K562 (cell line): ENCODE measurements around the gene VPS13D. TPM values are rescaled to one million over a fixed set of nuclear protein-coding genes. Genes with fewer than 3 reads are reported as not detected.

Experiments
- CC2D1A ChIP-seq: fragments of 450-650 bp; IDR thresholded peaks from 2 replicates; pipeline ENCODE4 v1.6.1; 2017; ENCODE audit warnings: mild to moderate bottlenecking
- EGR1 ChIP-seq: fragments of 450-650 bp; conservative IDR thresholded peaks from 2 replicates; pipeline ENCODE4 v1.6.1; 2017; ENCODE audit warnings: mild to moderate bottlenecking
- LEF1 ChIP-seq: fragments of 450-650 bp; IDR thresholded peaks from 2 replicates; pipeline ENCODE4 v1.6.1; 2016; ENCODE audit warnings: mild to moderate bottlenecking
- NCOR1 ChIP-seq: fragments of 450-650 bp; IDR thresholded peaks from 2 replicates; pipeline ENCODE4 v1.6.1; 2016; ENCODE audit warnings: mild to moderate bottlenecking, moderate library complexity
- RFX7 ChIP-seq: fragments of 250-450 bp; sonication (Bioruptor Pico); IDR thresholded peaks from 2 replicates; pipeline ENCODE4 v1.5.1; 2021; ENCODE audit warnings: mild to moderate bottlenecking
- TEAD1 ChIP-seq, 2 experiments: fragments of 450-650 bp in 1 of 2; sonication (generic) in 1 of 2; formaldehyde crosslinking; IDR thresholded peaks; 2 replicates each; pipeline versions ENCODE4 v1.4.0 to v1.8.0; 2020 to 2022; ENCODE audit warnings: mild to moderate bottlenecking in 2 of 2, missing genetic modification reagents in 1 of 2
- U2AF1 ChIP-seq: fragments of 200-400 bp; formaldehyde crosslinking; optimal IDR thresholded peaks from 2 replicates; pipeline ENCODE3; 2017; ENCODE audit warnings: mild to moderate bottlenecking, low read depth, low read length, moderate library complexity
- XRCC3 ChIP-seq: fragments of 450-650 bp; IDR thresholded peaks from 2 replicates; pipeline ENCODE4 v1.6.1; 2017; ENCODE audit warnings: mild to moderate bottlenecking, moderate library complexity
- ZBED1 ChIP-seq: IDR thresholded peaks from 2 replicates; pipeline ENCODE4 v1.6.1; 2014
- ZBTB1 ChIP-seq: sonication (generic); formaldehyde crosslinking; IDR thresholded peaks from 2 replicates; pipeline ENCODE4 v1.8.1; 2023; ENCODE audit warnings: missing genetic modification reagents, low read depth, mild to moderate bottlenecking, borderline replicate concordance
- ZFX ChIP-seq: sonication (generic); formaldehyde crosslinking; IDR thresholded peaks from 2 replicates; pipeline ENCODE4 v1.8.0; 2022; ENCODE audit warnings: mild to moderate bottlenecking, missing genetic modification reagents, moderate library complexity
- polyA plus RNA-seq, 8 experiments: library from polyadenylated mRNA; depleted of rRNA in 4 of 8; stranded (reverse) in 5 of 8; unstranded in 3 of 8; fragments of >200 nt; fragmentation: Nextera tagmentation in 2 of 8; fragmentation: Illumina TruSeq in 1 of 8; extraction: Ambion mirVana in 2 of 8; extraction: Trizol in 1 of 8; gene quantifications; 2 replicates each; pipeline versions ENCODE4 v1.2.1 to v1.2.3, GENCODE V29; 2011 to 2014; ENCODE audit warnings: inconsistent platforms in 1 of 8, missing spikeins in 1 of 8
- total RNA-seq, 7 experiments: library from RNA; depleted of rRNA in 6 of 7; stranded (reverse); fragments of >200 nt in 6 of 7; fragmentation: Illumina TruSeq in 2 of 7; extraction: Trizol in 2 of 7; gene quantifications; 2 replicates each; pipeline versions ENCODE4 v1.2.1 to v1.2.3, GENCODE V29; 2011 to 2021; ENCODE audit warnings: low replicate concordance in 1 of 7
- TF ChIP-seq, protein P1 (sequence below), 2 experiments: IDR thresholded peaks; 2 replicates each; pipeline ENCODE4 v1.6.1; 2012; ENCODE audit warnings: improper control_type of control experiment in 2 of 2, low read depth in 2 of 2, low read length in 2 of 2, borderline replicate concordance in 1 of 2
- TF ChIP-seq, protein P2 (sequence below): fragments of 250-450 bp; sonication (Bioruptor Pico); IDR thresholded peaks from 2 replicates; pipeline ENCODE4 v1.5.0; 2021; ENCODE audit warnings: mild to moderate bottlenecking, moderate library complexity
- TF ChIP-seq, protein P3 (sequence below): fragments of 450-650 bp; IDR thresholded peaks from 2 replicates; pipeline ENCODE4 v1.6.1; 2018; ENCODE audit warnings: mild to moderate bottlenecking, low read depth; ENCODE audit not compliant: partially characterized antibody
- TF ChIP-seq, protein P4 (sequence below): IDR thresholded peaks from 3 replicates; pipeline ENCODE4 v1.6.1; 2011; ENCODE audit warnings: borderline replicate concordance, mild to moderate bottlenecking, moderate library complexity; ENCODE audit not compliant: insufficient read length; ENCODE audit errors: extremely low read depth
- TF ChIP-seq, protein P5 (sequence below): conservative IDR thresholded peaks from 2 replicates; pipeline ENCODE4 v1.6.1; 2011; ENCODE audit warnings: low read depth, mild to moderate bottlenecking, low read length; ENCODE audit not compliant: control insufficient read depth

VPS13D gene
- total and polyA plus RNA-seq, 9 of the 15 experiments (the other 6 are each of a cell fraction or from before 2014, with no cell fraction given) = 6.1 to 51.5 (median 38.5) TPM

DNA sequence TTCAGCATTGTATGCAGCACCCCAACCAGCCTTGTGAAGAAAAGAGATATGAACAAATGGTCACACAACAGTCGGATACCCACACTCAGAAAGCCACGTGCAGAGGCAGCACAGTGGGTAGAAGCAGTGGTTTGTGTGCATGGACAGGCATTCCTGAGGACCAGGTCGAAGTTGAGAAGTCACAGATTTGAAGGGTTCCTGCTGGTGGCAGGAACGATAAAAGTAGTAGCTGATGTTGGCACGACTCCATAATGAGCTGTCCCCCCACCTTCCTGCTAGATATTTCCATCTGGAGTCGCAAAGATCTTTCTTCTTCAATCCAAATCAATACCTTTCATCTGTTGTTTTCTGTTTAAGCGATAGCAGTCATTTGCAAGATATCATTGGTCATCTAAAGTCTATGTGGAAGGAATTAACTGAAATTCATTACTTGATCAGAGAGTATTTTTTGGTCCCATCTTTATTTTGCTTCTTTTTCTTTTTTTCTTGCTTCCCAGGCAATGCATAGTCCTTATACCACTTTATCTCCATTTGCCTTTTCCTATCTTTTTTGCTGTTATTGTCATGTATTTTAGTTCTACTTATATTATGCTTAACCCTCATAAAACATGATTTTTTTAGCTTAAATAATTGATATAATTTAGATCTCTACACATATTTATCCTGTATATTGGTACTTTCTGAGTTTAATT lies 211.7 kb downstream of the VPS13D start (continued):
- TF ChIP-seq, protein P1, sequence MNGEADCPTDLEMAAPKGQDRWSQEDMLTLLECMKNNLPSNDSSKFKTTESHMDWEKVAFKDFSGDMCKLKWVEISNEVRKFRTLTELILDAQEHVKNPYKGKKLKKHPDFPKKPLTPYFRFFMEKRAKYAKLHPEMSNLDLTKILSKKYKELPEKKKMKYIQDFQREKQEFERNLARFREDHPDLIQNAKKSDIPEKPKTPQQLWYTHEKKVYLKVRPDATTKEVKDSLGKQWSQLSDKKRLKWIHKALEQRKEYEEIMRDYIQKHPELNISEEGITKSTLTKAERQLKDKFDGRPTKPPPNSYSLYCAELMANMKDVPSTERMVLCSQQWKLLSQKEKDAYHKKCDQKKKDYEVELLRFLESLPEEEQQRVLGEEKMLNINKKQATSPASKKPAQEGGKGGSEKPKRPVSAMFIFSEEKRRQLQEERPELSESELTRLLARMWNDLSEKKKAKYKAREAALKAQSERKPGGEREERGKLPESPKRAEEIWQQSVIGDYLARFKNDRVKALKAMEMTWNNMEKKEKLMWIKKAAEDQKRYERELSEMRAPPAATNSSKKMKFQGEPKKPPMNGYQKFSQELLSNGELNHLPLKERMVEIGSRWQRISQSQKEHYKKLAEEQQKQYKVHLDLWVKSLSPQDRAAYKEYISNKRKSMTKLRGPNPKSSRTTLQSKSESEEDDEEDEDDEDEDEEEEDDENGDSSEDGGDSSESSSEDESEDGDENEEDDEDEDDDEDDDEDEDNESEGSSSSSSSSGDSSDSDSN (IDR thresholded peaks at IDR 0.05; ENCODE audit: borderline replicate concordance in 1 of 2, low read depth in 2 of 2, low read length in 2 of 2) = no peak
- TF ChIP-seq RFX7 (CRISPR knock-in tag) (no peak), ZBTB1 (no peak), ZFX (CRISPR knock-in tag) (no peak), TEAD1 (CRISPR knock-in tag; IDR thresholded peaks at IDR 0.05) (0 out of 4 replicates have a peak, but pooled peaks of 1 of the 2 experiments have one; percentile 22), LEF1 (peak; percentile 24; the same call in 1 of the 2 replicates), NCOR1 (peak; percentile 76), U2AF1 (no peak), ZBED1 (no peak), CC2D1A (no peak), XRCC3 (no peak), EGR1 (no peak)
- TF ChIP-seq, protein P2, sequence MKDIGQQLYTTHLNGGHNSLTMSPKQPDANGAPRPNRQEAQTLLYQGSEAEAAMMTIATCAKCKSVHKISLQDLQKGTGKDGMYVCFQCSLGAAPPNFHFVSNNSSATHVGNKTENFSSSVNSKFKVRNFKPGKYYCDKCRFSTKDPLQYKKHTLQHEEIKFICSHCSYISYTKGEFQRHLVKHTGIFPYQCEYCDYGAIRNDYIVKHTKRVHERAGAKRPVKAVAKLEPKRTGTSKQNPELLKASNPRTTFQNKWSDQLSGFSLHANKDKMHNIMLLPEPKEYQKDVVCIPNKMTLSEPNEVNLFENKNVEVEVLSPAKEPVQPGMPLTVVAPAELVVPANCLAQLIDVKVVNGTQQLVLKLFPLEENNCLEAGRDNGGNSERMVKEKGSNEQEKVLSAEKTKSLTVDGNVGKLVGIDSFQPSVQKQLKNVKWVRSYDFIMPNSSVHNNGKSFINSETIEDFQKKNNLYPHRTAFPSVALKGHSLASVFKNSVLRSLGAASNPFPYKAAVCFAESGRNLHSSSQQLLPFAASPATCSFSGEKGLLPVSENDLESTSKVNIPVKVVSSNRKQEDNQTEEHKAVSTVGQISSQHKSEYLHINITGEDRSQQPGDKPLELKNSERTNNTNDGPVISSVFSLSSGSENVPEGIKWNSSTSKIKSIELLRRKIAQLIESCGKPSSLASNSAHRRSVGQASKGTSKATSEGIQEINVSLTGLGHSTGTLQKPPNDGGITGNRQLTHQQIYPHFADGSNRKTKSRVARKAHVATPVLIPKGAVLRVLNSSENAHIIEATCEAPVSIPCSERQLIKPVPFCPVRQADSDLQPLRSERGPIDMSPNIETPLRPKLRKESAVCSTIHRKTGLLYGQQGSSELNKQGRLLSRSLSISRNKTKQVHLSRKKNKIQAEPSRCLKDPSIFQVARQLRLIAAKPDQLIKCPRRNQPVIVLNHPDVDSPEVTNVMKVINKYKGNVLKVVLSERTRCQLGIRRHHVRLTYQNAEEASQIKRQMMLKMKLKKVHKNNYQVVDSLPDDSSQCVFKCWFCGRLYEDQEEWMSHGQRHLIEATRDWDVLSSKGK = no peak
- TF ChIP-seq, protein P3, sequence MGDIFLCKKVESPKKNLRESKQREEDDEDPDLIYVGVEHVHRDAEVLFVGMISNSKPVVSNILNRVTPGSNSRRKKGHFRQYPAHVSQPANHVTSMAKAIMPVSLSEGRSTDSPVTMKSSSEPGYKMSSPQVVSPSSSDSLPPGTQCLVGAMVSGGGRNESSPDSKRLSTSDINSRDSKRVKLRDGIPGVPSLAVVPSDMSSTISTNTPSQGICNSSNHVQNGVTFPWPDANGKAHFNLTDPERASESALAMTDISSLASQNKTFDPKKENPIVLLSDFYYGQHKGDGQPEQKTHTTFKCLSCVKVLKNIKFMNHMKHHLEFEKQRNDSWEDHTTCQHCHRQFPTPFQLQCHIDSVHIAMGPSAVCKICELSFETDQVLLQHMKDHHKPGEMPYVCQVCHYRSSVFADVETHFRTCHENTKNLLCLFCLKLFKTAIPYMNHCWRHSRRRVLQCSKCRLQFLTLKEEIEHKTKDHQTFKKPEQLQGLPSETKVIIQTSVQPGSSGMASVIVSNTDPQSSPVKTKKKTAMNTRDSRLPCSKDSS = no peak
- TF ChIP-seq, protein P4, sequence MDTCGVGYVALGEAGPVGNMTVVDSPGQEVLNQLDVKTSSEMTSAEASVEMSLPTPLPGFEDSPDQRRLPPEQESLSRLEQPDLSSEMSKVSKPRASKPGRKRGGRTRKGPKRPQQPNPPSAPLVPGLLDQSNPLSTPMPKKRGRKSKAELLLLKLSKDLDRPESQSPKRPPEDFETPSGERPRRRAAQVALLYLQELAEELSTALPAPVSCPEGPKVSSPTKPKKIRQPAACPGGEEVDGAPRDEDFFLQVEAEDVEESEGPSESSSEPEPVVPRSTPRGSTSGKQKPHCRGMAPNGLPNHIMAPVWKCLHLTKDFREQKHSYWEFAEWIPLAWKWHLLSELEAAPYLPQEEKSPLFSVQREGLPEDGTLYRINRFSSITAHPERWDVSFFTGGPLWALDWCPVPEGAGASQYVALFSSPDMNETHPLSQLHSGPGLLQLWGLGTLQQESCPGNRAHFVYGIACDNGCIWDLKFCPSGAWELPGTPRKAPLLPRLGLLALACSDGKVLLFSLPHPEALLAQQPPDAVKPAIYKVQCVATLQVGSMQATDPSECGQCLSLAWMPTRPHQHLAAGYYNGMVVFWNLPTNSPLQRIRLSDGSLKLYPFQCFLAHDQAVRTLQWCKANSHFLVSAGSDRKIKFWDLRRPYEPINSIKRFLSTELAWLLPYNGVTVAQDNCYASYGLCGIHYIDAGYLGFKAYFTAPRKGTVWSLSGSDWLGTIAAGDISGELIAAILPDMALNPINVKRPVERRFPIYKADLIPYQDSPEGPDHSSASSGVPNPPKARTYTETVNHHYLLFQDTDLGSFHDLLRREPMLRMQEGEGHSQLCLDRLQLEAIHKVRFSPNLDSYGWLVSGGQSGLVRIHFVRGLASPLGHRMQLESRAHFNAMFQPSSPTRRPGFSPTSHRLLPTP = no peak
- TF ChIP-seq, protein P5, sequence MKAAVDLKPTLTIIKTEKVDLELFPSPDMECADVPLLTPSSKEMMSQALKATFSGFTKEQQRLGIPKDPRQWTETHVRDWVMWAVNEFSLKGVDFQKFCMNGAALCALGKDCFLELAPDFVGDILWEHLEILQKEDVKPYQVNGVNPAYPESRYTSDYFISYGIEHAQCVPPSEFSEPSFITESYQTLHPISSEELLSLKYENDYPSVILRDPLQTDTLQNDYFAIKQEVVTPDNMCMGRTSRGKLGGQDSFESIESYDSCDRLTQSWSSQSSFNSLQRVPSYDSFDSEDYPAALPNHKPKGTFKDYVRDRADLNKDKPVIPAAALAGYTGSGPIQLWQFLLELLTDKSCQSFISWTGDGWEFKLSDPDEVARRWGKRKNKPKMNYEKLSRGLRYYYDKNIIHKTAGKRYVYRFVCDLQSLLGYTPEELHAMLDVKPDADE = no peak
